GM21737 (cell line): ENCODE data around the gene TFRC.
"Not testable (repeated sequence)": the region's sequence is repeated elsewhere in the genome, so short reads cannot be mapped to it uniquely, and the experiment has no call there.

Experiments used
- ATAC-seq: cut with Tn5 transposase; IDR thresholded peaks from one replicate; pipeline ENCODE4 v1.9.1; 2021; ENCODE audit warnings: mild to moderate bottlenecking, moderate library complexity; ENCODE audit not compliant: unreplicated experiment

TFRC gene

GRCh38 chr3:196007744-196008335, 74.0 kb downstream of the TFRC start:
- no peak for ATAC-seq

GRCh38 chr3:196005338-196005737, 76.6 kb downstream of the TFRC start:
- ATAC-seq: not testable (repeated sequence)

- not testable (repeated sequence) for ATAC-seq
Observed at GRCh38 chr3:196004359-196005052, 77.4 kb downstream of the TFRC start.

- no peak for ATAC-seq
Observed at GRCh38 chr3:196003611-196004010, 78.3 kb downstream of the TFRC start.

GRCh38 chr3:196002721-196003120, 79.2 kb downstream of the TFRC start:
- ATAC-seq: not testable (repeated sequence)

GRCh38 chr3:196001240-196001639, 80.7 kb downstream of the TFRC start:
- ATAC-seq: not testable (repeated sequence)

GRCh38 chr3:196000360-196000950, 81.4 kb downstream of the TFRC start:
- not testable (repeated sequence) for ATAC-seq

GRCh38 chr3:195999896-196000295, 82.0 kb downstream of the TFRC start:
- ATAC-seq: no peak
